ENCODE results near the gene CNP. TPM values are rescaled to one million over a fixed set of nuclear protein-coding genes. Genes with fewer than 3 reads are reported as not detected.

Gene CNP
- total and polyA plus RNA-seq, 10 of the 15 experiments (the other 5 are each of a cell fraction or from before 2014, with no cell fraction given) = 1.8 to 60.7 (median 31.4) TPM

GRCh38 chr17:41939044-41939692, 27.4 kb upstream of the CNP start:
- intact Hi-C loops (cut with micrococcal nuclease; ENCODE audit: unreplicated experiment) = no loop called here
- ChIA-PET SMC1A (ENCODE audit: uncharacterized antibody, unreplicated experiment) (interaction anchor here (0.6 to 1.4 kb wide), 3 partner anchors 9 to 23 kb away, joined by 3 to 5 read pairs (median 4); partner anchors contain the start of gene ODAD4), RAD21 (ENCODE audit: unreplicated experiment) (interaction anchor here (1.3 kb wide), 1 partner anchor 22 kb away, joined by 3 read pairs; no protein-coding TSS in a partner anchor), CTCF (no interaction called here), POLR2A (interaction anchor here (1.9 kb wide), 1 partner anchor 21 kb away, joined by 5 read pairs; the partner anchor contains the start of gene ACLY)
- Histone ChIP-seq H3K27me3 (replicated peaks in 1 of 2; ENCODE audit: control insufficient read depth in 2 of 2, insufficient read depth in 2 of 2, low read length in 1 of 2) (no peaks in the 10 kb centered on the region), H2AFZ (ENCODE audit: control insufficient read depth, low read depth, low read length) (no peak overlapping the region), H3K4me3 (no peak overlapping the region), H3K4me2 (ENCODE audit: control insufficient read depth, insufficient read depth) (no peak overlapping the region), H3K27ac (ENCODE audit: control insufficient read depth, insufficient read depth) (no peak overlapping the region), H3K9ac (ENCODE audit: control insufficient read depth, insufficient read depth, low read length) (no peak overlapping the region), H3K36me3 (ENCODE audit: control insufficient read depth in 2 of 2, insufficient read depth in 2 of 2, low read length in 1 of 2) (no peaks in the 10 kb centered on the region), H3K9me3 (replicated peaks; ENCODE audit: control insufficient read depth, insufficient read depth, low read length) (no peaks in the 10 kb centered on the region), H3K4me1 (ENCODE audit: control insufficient read depth, insufficient read depth, low read length) (peaks cover 9% of the 10 kb centered on the region), H3K79me2 (ENCODE audit: control insufficient read depth, insufficient read depth, low read length) (no peaks in the 10 kb centered on the region), H4K20me1 (ENCODE audit: control insufficient read depth, insufficient read depth) (no peaks in the 10 kb centered on the region)
- 49% methylated on average over 4 of the region's 4 CpGs for WGBS (ENCODE audit: insufficient coverage, insufficient replicate concordance, low lambda C conversion rate, missing lambda C conversion rate)
- ATAC-seq (no peak), FAIRE-seq (no peak), DNase-seq (ENCODE audit: low read depth, low spot score) (no peak)
- no peak for TF ChIP-seq NFYA (IDR thresholded peaks at IDR 0.05; ENCODE audit: borderline replicate concordance, low read depth, low read length)
- TF ChIP-seq GATAD2B (conservative IDR thresholded peaks at IDR 0.05; ENCODE audit: low read depth) = no peak
- TF ChIP-seq BMI1 (IDR thresholded peaks at IDR 0.05; ENCODE audit: borderline replicate concordance) = no peak
- no peak for TF ChIP-seq TCF12 (IDR thresholded peaks at IDR 0.05; ENCODE audit: low read depth, low read length)
- TF ChIP-seq, protein P1, sequence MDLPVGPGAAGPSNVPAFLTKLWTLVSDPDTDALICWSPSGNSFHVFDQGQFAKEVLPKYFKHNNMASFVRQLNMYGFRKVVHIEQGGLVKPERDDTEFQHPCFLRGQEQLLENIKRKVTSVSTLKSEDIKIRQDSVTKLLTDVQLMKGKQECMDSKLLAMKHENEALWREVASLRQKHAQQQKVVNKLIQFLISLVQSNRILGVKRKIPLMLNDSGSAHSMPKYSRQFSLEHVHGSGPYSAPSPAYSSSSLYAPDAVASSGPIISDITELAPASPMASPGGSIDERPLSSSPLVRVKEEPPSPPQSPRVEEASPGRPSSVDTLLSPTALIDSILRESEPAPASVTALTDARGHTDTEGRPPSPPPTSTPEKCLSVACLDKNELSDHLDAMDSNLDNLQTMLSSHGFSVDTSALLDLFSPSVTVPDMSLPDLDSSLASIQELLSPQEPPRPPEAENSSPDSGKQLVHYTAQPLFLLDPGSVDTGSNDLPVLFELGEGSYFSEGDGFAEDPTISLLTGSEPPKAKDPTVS (IDR thresholded peaks at IDR 0.05; ENCODE audit: low read depth, low read length) = no peak
- TF ChIP-seq NRF1 (conservative IDR thresholded peaks at IDR 0.05; ENCODE audit: low read depth, low read length) = no peak
- no peak for TF ChIP-seq SMARCA5 (IDR thresholded peaks at IDR 0.05)
- TF ChIP-seq RFX5 (IDR thresholded peaks at IDR 0.05; ENCODE audit: low read depth, low read length) = no peak
- no peak for TF ChIP-seq PML (IDR thresholded peaks at IDR 0.05; ENCODE audit: low read length)
- no peak for TF ChIP-seq TARDBP (IDR thresholded peaks at IDR 0.05; ENCODE audit: borderline replicate concordance)
- TF ChIP-seq ZNF217 (IDR thresholded peaks at IDR 0.05) = no peak
- TF ChIP-seq HDAC2 (IDR thresholded peaks at IDR 0.05) = no peak
- TF ChIP-seq EED (IDR thresholded peaks at IDR 0.05; ENCODE audit: low read depth) = no peak
- TF ChIP-seq MXI1 (IDR thresholded peaks at IDR 0.05; ENCODE audit: low read depth, low read length) = no peak
- no TSS peak for BruUV-seq (replicated peaks)
- in situ Hi-C loops (cut with MboI) = no loop called here
